ENCODE results near the gene CNP.

GRCh38 chr17:41919840-41920579, 46.6 kb upstream of the CNP start:
- TF ChIP-seq, protein P1, sequence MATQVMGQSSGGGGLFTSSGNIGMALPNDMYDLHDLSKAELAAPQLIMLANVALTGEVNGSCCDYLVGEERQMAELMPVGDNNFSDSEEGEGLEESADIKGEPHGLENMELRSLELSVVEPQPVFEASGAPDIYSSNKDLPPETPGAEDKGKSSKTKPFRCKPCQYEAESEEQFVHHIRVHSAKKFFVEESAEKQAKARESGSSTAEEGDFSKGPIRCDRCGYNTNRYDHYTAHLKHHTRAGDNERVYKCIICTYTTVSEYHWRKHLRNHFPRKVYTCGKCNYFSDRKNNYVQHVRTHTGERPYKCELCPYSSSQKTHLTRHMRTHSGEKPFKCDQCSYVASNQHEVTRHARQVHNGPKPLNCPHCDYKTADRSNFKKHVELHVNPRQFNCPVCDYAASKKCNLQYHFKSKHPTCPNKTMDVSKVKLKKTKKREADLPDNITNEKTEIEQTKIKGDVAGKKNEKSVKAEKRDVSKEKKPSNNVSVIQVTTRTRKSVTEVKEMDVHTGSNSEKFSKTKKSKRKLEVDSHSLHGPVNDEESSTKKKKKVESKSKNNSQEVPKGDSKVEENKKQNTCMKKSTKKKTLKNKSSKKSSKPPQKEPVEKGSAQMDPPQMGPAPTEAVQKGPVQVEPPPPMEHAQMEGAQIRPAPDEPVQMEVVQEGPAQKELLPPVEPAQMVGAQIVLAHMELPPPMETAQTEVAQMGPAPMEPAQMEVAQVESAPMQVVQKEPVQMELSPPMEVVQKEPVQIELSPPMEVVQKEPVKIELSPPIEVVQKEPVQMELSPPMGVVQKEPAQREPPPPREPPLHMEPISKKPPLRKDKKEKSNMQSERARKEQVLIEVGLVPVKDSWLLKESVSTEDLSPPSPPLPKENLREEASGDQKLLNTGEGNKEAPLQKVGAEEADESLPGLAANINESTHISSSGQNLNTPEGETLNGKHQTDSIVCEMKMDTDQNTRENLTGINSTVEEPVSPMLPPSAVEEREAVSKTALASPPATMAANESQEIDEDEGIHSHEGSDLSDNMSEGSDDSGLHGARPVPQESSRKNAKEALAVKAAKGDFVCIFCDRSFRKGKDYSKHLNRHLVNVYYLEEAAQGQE (IDR thresholded peaks at IDR 0.05; ENCODE audit: insufficient read depth in 1 of 2, low read depth in 2 of 2, low read length in 2 of 2), result no peak
- TF ChIP-seq SIN3A (IDR thresholded peaks at IDR 0.05; ENCODE audit: borderline replicate concordance, insufficient read depth, low read length) (no peak), POLR2AphosphoS5 (IDR thresholded peaks at IDR 0.05; ENCODE audit: low read depth, low read length) (no peak), FOXP2 (optimal IDR thresholded peaks at IDR 0.05; ENCODE audit: borderline replicate concordance, extremely low read depth, extremely low read length, insufficient read depth) (no peak), TAF1 (IDR thresholded peaks at IDR 0.05; ENCODE audit: borderline replicate concordance, insufficient read depth, low read length) (no peak)
